Bronchial smooth muscle cell (primary cell): ENCODE results near the gene CTNNAL1. TPM values are rescaled to one million over a fixed set of nuclear protein-coding genes. Genes with fewer than 3 reads are reported as not detected.

Experiments
- total RNA-seq: library from RNA; depleted of rRNA; stranded (reverse); fragments of >200 nt; gene quantifications from 2 replicates; pipeline ENCODE4 v1.2.1, GENCODE V29; 2014

The CTNNAL1 gene, protein sequence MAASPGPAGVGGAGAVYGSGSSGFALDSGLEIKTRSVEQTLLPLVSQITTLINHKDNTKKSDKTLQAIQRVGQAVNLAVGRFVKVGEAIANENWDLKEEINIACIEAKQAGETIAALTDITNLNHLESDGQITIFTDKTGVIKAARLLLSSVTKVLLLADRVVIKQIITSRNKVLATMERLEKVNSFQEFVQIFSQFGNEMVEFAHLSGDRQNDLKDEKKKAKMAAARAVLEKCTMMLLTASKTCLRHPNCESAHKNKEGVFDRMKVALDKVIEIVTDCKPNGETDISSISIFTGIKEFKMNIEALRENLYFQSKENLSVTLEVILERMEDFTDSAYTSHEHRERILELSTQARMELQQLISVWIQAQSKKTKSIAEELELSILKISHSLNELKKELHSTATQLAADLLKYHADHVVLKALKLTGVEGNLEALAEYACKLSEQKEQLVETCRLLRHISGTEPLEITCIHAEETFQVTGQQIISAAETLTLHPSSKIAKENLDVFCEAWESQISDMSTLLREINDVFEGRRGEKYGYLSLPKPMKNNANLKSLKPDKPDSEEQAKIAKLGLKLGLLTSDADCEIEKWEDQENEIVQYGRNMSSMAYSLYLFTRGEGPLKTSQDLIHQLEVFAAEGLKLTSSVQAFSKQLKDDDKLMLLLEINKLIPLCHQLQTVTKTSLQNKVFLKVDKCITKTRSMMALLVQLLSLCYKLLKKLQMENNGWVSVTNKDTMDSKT
- total RNA-seq, result 14.0 and 60.4 TPM in 2 replicates

GRCh38 chr9:109012876-109013678 is at the start of gene CTNNAL1:
TSS of gene CTNNAL1 (minus strand) at chr9:109013499. CDS start at chr9:109013442, 57 bp downstream.

GRCh38 chr9:108934323-108934893 is 78.9 kb downstream of the CTNNAL1 start, which contains the start of gene ABITRAM:
TSS of gene ABITRAM (plus strand) at chr9:108934400. CDS start at chr9:108934487, 87 bp downstream.

GRCh38 chr9:108933718-108934322 is 79.5 kb downstream of the CTNNAL1 start, which contains the start of gene ELP1:
TSS of gene ELP1 (minus strand) at chr9:108934124. CDS start at chr9:108931146, 2,978 bp downstream.

Other genes starting within 250 kb of the CTNNAL1 start
- not detected in 2 replicates for gene ACTL7B, start 157.5 kb downstream of the CTNNAL1 start, total RNA-seq
- not detected in 2 replicates for gene ACTL7A, start 151.2 kb downstream of the CTNNAL1 start, total RNA-seq
- gene ELP1, start 79.4 kb downstream of the CTNNAL1 start, total RNA-seq, result 24.5 and 24.7 TPM in 2 replicates
- gene ABITRAM, start 79.1 kb downstream of the CTNNAL1 start, total RNA-seq, result 3.9 and 5.5 TPM in 2 replicates
- 31.2 and 32.0 TPM in 2 replicates for gene TMEM245, start 106.4 kb upstream of the CTNNAL1 start, total RNA-seq
- 0.16 and 0.52 TPM in 2 replicates for gene FRRS1L, start 153.8 kb upstream of the CTNNAL1 start, total RNA-seq